ENCODE data around the gene ACO2. TPM values are rescaled to one million over a fixed set of nuclear protein-coding genes. Genes with fewer than 3 reads are reported as not detected.

ACO2 gene
- total and polyA plus RNA-seq, 2 of the 8 experiments (the other 6 are each of a cell fraction or from before 2014, with no cell fraction given) = 52.8 to 75.4 TPM

DNA sequence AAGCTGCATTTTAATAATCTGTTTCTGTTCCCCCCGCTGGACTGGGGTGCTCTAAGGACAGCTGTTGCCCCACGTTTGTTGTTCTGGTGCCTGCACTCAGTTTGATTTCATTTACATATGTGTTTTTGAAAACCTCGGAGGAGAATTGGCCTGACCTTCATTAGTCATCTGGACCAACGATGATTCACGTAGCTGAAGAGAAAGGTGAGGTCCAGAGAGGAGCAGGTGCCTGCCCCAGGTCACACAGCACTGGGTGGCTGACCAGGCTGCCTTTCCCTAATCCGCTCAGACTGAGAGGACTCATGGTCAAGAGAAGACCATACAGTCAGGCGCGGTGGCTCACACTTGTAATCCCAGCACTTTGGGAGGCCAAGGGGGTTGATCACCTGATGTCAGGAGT lies 95.6 kb downstream of the ACO2 start:
- Histone ChIP-seq H3K79me2 (ENCODE audit: control insufficient read depth in 1 of 2, insufficient read depth in 2 of 2, low read length in 2 of 2) (no peaks in the 10 kb centered on the region), H4K91ac (replicated peaks; ENCODE audit: insufficient read length, low read length) (no peak overlapping the region)
- CTCF ChIA-PET (ENCODE audit: partially characterized antibody) = interaction anchor here (0.5 to 16.1 kb wide), 6 partner anchors 9 to 68 kb away, joined by 3 to 169 read pairs (median 4); no protein-coding TSS in a partner anchor

More for the DNA sequence above, 95.6 kb downstream of the ACO2 start:
- no peak for FAIRE-seq
- H3K23me2 ChIP-seq (ENCODE audit: low read depth, low read length) = peaks cover 6% of the 10 kb centered on the region; the same call in 1 of the 2 replicates
- H2BK15ac ChIP-seq (ENCODE audit: low read length) = no peak overlapping the region
- no peak overlapping the region for H2AFZ ChIP-seq (ENCODE audit: low read length)
- H3K27me3 ChIP-seq (replicated peaks in 1 of 4; ENCODE audit: control insufficient read depth in 3 of 4, extremely low read depth in 1 of 4, insufficient read depth in 3 of 4, low read length in 3 of 4) = 0 out of 7 replicates have a peak, but pooled peaks cover 0 to 3% (median 0%) of the 10 kb centered on the region in 4 experiments
- H3K14ac ChIP-seq (ENCODE audit: insufficient read length) = no peak overlapping the region
- no peaks in the 10 kb centered on the region for H3K36me3 ChIP-seq (ENCODE audit: control insufficient read depth in 2 of 4, insufficient read depth in 4 of 4, low read length in 3 of 4)
- no peak overlapping the region for H3K27ac ChIP-seq (ENCODE audit: low read depth, low read length)
- H2BK12ac ChIP-seq (ENCODE audit: low read depth, low read length) = no peak overlapping the region; the same call in 1 of the 2 replicates
- POLR2A ChIA-PET (ENCODE audit: partially characterized antibody) = interaction anchor here (1.3 to 3.2 kb wide), 2 partner anchors 9 to 29 kb away, joined by 3 to 12 read pairs; no protein-coding TSS in a partner anchor
- no peak overlapping the region for H3K4me2 ChIP-seq (ENCODE audit: insufficient read depth in 1 of 2, low read depth in 2 of 2, low read length in 2 of 2)
- no peak overlapping the region for H3K56ac ChIP-seq (replicated peaks; ENCODE audit: insufficient read length, low read depth, low read length)
- H2BK120ac ChIP-seq (replicated peaks; ENCODE audit: low read depth, low read length) = no peak overlapping the region
- H2BK20ac ChIP-seq (ENCODE audit: low read length) = no peak overlapping the region
- no peak overlapping the region for H3K9ac ChIP-seq (replicated peaks in 1 of 4; ENCODE audit: extremely low read depth in 1 of 4, low read depth in 3 of 4, low read length in 3 of 4)
- no peak overlapping the region for H2AK5ac ChIP-seq (ENCODE audit: low read depth, low read length)
- no peak for TF ChIP-seq TCF12 (IDR thresholded peaks at IDR 0.05; ENCODE audit: low read depth, low read length)
- no peak for TF ChIP-seq CEBPB (IDR thresholded peaks at IDR 0.05; ENCODE audit: low read depth, low read length)
- TF ChIP-seq SAP30 (IDR thresholded peaks at IDR 0.05; ENCODE audit: insufficient read depth, insufficient replicate concordance, low read length) = no peak
- TF ChIP-seq, protein P1, sequence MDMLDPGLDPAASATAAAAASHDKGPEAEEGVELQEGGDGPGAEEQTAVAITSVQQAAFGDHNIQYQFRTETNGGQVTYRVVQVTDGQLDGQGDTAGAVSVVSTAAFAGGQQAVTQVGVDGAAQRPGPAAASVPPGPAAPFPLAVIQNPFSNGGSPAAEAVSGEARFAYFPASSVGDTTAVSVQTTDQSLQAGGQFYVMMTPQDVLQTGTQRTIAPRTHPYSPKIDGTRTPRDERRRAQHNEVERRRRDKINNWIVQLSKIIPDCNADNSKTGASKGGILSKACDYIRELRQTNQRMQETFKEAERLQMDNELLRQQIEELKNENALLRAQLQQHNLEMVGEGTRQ (IDR thresholded peaks at IDR 0.05; ENCODE audit: low read length) = no peak
- TF ChIP-seq POLR2AphosphoS5 (IDR thresholded peaks at IDR 0.05; ENCODE audit: low read depth, low read length) = no peak
- TF ChIP-seq YY1 (IDR thresholded peaks at IDR 0.05; ENCODE audit: low read depth, low read length) = no peak
- TF ChIP-seq TAF7 (optimal IDR thresholded peaks at IDR 0.05; ENCODE audit: borderline replicate concordance, low read depth, low read length) = no peak
- TF ChIP-seq JUND (IDR thresholded peaks at IDR 0.05; ENCODE audit: low read length) = no peak
- no peak for TF ChIP-seq TAF1 (IDR thresholded peaks at IDR 0.05; ENCODE audit: low read depth, low read length)
- H2BK5ac ChIP-seq (ENCODE audit: low read depth, low read length) = no peak overlapping the region
- no peak overlapping the region for H3K23ac ChIP-seq (ENCODE audit: insufficient read length)
- no peak for DNase-seq (ENCODE audit: low read depth in 1 of 2, low spot score in 2 of 2)
- H3K9me3 ChIP-seq (ENCODE audit: insufficient read depth in 2 of 2, low read depth in 1 of 2, low read length in 1 of 2) = no peaks in the 10 kb centered on the region
- H3K4me1 ChIP-seq (replicated peaks in 1 of 4; ENCODE audit: control insufficient read depth in 3 of 4, insufficient read depth in 4 of 4, low read length in 3 of 4) = peaks cover 4 to 30% (median 20%) of the 10 kb centered on the region in 4 experiments
- H4K5ac ChIP-seq (ENCODE audit: insufficient read length, low read depth, low read length) = no peak overlapping the region
- WGBS, 2 experiments (ENCODE audit: extremely low coverage in 1 of 2, insufficient coverage in 1 of 2, insufficient read length in 1 of 2, insufficient replicate concordance in 2 of 2, low coverage in 1 of 2, low lambda C conversion rate in 2 of 2, missing lambda C conversion rate in 1 of 2) = 91% methylated on average over 8 of the region's 8 CpGs; no CpG with 5 or more reads in 1 of the 2 experiments
- no peak overlapping the region for H3K4ac ChIP-seq (replicated peaks; ENCODE audit: insufficient read length, low read depth, low read length)
- no peak overlapping the region for H4K8ac ChIP-seq (ENCODE audit: extremely low read depth, insufficient read depth, low read length)
- no peaks in the 10 kb centered on the region for H3K79me1 ChIP-seq (ENCODE audit: low read depth, low read length)
- H3K4me3 ChIP-seq (ENCODE audit: extremely low read depth in 1 of 4, insufficient read depth in 2 of 4, low read depth in 3 of 4, low read length in 4 of 4) = no peak overlapping the region
- no peak overlapping the region for H3K18ac ChIP-seq (ENCODE audit: extremely low read depth, low read length)
- no peaks in the 10 kb centered on the region for H4K20me1 ChIP-seq (replicated peaks in 1 of 2; ENCODE audit: control insufficient read depth in 1 of 2, insufficient read depth in 2 of 2, low read length in 2 of 2)

Measured in H1 (cell line).